Measurements from ENCODE around the gene SPECC1. TPM values are rescaled to one million over a fixed set of nuclear protein-coding genes. Genes with fewer than 3 reads are reported as not detected.
"Not testable (repeated sequence)": the region's sequence is repeated elsewhere in the genome, so short reads cannot be mapped to it uniquely, and the experiment has no call there.

The SPECC1 gene
- total RNA-seq, 1 donor, result 48.4 TPM

DNA sequence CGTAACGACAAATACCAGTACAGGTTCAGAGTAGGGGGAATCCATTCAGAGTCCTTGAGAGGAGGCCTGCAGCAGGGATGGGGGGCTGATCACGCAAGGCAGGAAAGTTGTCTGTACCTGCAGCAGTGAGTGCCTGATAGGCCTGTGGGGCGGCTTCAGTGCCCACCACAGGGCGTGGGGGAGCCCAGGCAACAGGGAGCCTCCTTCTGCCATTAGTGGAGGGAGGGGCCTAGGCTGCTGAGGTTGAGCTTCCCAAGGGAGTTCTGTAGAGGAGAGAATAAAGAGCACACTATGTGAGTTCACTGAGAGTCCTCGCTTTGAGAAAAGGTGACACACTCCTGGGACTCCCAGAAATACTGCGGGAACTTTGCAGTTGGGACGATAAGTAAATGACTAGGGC lies 134.6 kb downstream of the SPECC1 start:
- no peak overlapping the region for H3K4me3 ChIP-seq (ENCODE audit: low read length)
- H3K27me3 ChIP-seq (ENCODE audit: insufficient read depth, low read length), result no peaks in the 10 kb centered on the region

GRCh38 chr17:20145567-20145966 lies 136.4 kb downstream of the SPECC1 start:
- Histone ChIP-seq H3K27me3 (ENCODE audit: insufficient read depth, low read length) (no peaks in the 10 kb centered on the region), H3K9me3 (ENCODE audit: low read depth, low read length) (no peaks in the 10 kb centered on the region), H3K4me3 (ENCODE audit: low read length) (no peak overlapping the region), H3K4me1 (ENCODE audit: insufficient read depth, low read length) (no peaks in the 10 kb centered on the region)

More for the DNA sequence above, 134.6 kb downstream of the SPECC1 start:
- Histone ChIP-seq H3K4me1 (ENCODE audit: insufficient read depth, low read length) (no peaks in the 10 kb centered on the region), H3K9me3 (ENCODE audit: low read depth, low read length) (no peaks in the 10 kb centered on the region)

DNA sequence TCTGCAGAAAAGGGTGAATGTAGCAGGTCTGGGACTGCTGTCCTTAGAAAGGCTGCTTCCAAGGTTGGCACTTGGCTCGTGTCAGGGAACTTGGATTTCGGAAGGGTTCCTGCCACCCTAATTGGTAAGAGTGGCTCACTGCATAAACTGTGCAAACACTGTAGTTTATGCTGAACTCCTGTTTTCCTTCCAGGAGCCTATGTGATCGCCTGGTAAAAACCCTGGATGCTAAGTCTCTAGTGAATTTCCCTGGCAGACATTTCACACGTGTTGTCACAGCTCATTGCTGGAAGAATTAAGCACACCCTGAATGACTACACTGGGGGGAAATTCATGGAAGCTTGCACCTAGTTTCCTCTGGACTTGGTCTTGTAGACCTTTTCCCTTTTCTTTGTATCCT lies 140.1 kb downstream of the SPECC1 start:
- no peaks in the 10 kb centered on the region for H3K27me3 ChIP-seq (ENCODE audit: insufficient read depth, low read length)
- no peaks in the 10 kb centered on the region for H3K9me3 ChIP-seq (ENCODE audit: low read depth, low read length)
- H3K4me3 ChIP-seq (ENCODE audit: low read length), result no peak overlapping the region
- H3K4me1 ChIP-seq (ENCODE audit: insufficient read depth, low read length), result no peaks in the 10 kb centered on the region

DNA sequence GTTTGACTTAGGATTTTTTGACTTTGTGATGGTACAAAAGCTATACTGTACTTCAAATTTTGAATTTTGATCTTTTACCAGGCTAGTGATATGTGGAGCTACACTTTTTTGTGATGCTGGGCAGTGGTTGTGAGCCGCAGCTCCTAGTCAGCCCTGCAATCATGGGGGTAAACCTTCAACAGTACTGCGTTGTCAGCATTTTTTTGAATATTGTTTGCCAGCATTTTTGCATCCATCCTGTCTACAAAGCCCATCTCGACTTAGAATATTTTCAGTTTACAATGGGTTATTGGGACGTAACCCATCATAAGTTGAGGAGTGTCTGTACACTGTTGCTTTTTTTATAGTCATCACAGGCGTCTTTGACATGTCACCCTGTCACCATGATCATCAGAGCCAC lies 142.0 kb downstream of the SPECC1 start:
- H3K27me3 ChIP-seq (ENCODE audit: insufficient read depth, low read length), result no peaks in the 10 kb centered on the region
- no peaks in the 10 kb centered on the region for H3K9me3 ChIP-seq (ENCODE audit: low read depth, low read length)
- peaks cover 10% of the 10 kb centered on the region for H3K4me1 ChIP-seq (ENCODE audit: insufficient read depth, low read length)
- H3K4me3 ChIP-seq (ENCODE audit: low read length), result no peak overlapping the region

DNA sequence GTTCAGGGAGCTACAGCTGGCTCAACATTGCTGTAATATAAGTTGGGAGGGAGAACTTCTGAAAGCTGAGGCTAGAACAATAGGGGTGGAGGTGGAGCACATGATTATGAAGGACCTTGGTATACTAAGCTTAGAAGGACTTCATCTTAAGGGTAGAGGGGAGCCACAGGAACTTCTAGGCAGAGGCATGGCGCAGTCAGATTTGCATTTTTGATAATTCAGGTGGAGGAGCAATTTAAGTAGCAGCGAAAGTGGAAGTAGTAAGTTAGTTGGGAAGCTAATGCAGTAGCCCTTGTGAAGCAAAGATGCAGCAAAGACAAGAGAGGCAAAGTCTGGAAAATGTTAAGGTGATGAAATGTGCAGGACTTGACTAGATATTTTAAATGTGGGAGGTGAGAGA lies 144.1 kb downstream of the SPECC1 start:
- Histone ChIP-seq H3K4me3 (ENCODE audit: low read length) (no peak overlapping the region), H3K9me3 (ENCODE audit: low read depth, low read length) (no peaks in the 10 kb centered on the region), H3K4me1 (ENCODE audit: insufficient read depth, low read length) (peaks cover 20% of the 10 kb centered on the region), H3K27me3 (ENCODE audit: insufficient read depth, low read length) (no peaks in the 10 kb centered on the region)

- Histone ChIP-seq H3K27me3 (ENCODE audit: insufficient read depth, low read length) (no peaks in the 10 kb centered on the region), H3K4me3 (ENCODE audit: low read length) (no peak overlapping the region), H3K4me1 (ENCODE audit: insufficient read depth, low read length) (peaks cover 20% of the 10 kb centered on the region), H3K9me3 (ENCODE audit: low read depth, low read length) (no peaks in the 10 kb centered on the region)
Measured at GRCh38 chr17:20154286-20155000, 145.3 kb downstream of the SPECC1 start.

GRCh38 chr17:20155258-20156195 lies 146.4 kb downstream of the SPECC1 start:
- Histone ChIP-seq H3K4me1 (ENCODE audit: insufficient read depth, low read length) (peaks cover 20% of the 10 kb centered on the region), H3K27me3 (ENCODE audit: insufficient read depth, low read length) (no peaks in the 10 kb centered on the region), H3K4me3 (ENCODE audit: low read length) (peak overlapping the region; percentile 46), H3K9me3 (ENCODE audit: low read depth, low read length) (no peaks in the 10 kb centered on the region)

DNA sequence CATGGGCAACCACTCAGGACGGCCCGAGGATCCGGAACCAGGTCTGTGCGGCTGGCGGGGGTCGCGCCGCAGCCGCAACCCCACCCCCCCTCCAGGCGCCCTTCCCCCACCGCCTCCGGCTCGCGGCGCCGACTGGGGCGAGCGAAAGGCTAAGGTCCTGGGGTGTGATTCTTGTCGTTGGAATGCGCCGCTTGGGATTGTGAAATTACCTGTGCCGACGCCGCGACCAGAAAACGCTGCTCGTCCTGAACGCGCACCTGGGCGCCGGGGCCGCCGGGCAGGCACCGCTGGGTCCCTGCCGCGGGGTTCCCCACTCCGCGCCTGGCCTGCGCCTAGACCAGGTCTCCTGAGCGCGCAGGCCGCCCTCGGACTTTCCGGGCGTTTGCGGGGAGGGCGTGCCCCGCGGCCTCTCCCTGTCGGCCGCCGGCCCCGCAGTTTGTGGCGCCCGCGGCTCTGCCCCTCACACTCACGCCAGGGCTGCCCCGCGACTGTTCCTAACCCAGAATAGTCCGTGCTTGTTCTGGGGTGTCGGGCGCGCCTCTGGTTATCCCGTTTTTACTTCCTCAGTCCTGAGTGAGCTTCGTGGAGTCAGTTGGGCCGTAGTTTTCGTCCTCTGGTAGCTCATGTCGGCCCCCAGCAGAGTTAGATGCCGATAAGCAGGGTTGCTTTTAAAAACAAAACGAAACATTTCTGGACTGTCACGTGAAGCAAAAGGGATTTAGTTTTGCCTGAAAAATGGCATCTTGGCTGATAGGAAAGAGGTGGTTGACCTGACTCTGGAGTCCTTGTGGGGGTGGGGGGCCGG lies 147.2 kb downstream of the SPECC1 start:
- no peaks in the 10 kb centered on the region for H3K27me3 ChIP-seq (ENCODE audit: insufficient read depth, low read length)
- peaks cover 20% of the 10 kb centered on the region for H3K4me1 ChIP-seq (ENCODE audit: insufficient read depth, low read length)
- peak overlapping the region; percentile 46 for H3K4me3 ChIP-seq (ENCODE audit: low read length)
- no peaks in the 10 kb centered on the region for H3K9me3 ChIP-seq (ENCODE audit: low read depth, low read length)

GRCh38 chr17:20157001-20157310 lies 147.8 kb downstream of the SPECC1 start:
- Histone ChIP-seq H3K9me3 (ENCODE audit: low read depth, low read length) (no peaks in the 10 kb centered on the region), H3K4me3 (ENCODE audit: low read length) (no peak overlapping the region), H3K27me3 (ENCODE audit: insufficient read depth, low read length) (no peaks in the 10 kb centered on the region), H3K4me1 (ENCODE audit: insufficient read depth, low read length) (peaks cover 20% of the 10 kb centered on the region)

DNA sequence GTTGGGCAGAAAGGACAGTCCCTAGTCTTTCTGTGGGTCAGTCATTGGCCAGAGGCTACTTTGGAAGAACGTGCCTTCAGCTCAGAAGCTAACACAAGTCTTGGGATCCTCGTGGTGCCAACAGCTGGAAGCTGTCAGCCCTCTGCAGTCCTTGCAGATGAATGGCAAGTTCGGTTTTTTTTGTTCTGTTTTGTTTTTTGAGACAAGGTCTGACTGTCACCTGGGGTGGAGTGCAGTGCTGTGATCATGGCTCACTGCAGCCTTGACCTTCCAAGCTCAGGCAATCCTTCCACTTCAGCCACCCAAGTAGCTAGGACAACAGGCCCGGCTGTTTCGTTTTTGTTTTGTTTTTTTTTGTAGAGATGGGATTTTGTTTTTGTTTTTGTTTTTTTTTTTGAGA lies 149.4 kb downstream of the SPECC1 start:
- Histone ChIP-seq H3K4me1 (ENCODE audit: insufficient read depth, low read length) (peaks cover 20% of the 10 kb centered on the region), H3K9me3 (ENCODE audit: low read depth, low read length) (no peaks in the 10 kb centered on the region), H3K27me3 (ENCODE audit: insufficient read depth, low read length) (no peaks in the 10 kb centered on the region), H3K4me3 (ENCODE audit: low read length) (no peak overlapping the region)

DNA sequence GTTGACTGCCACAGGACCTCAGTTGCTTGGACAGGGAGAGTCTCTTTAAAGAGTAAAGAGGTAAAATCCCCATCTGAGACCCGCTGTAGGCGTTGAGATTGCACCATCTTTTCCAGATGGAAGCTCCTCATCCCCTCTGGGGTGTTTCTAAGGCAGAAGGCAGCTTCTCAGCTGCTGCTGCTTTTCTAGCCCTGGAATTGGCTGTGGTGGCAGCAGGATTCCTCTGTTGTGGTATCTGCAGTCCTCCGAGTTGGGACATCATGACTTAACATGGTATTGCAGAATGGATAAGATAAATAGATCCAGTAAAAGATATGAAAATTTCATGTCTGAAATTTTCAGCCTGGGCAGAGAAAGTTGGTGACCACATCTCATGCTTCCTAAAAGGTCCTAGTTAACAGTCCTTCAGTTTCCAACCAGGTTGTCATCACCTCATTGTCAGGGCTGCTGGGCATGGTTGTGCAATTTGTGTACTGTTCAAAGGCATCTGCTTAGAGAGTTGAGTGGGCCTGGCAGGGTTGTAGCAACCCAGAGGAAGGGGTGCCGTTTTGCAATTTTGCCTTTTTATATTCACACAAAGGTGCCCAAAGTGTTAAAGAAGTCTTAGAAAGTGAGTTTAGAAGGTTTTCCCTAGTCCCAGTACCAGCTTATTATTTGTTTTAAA lies 150.4 kb downstream of the SPECC1 start:
- H3K27me3 ChIP-seq (ENCODE audit: insufficient read depth, low read length), result no peaks in the 10 kb centered on the region
- H3K4me1 ChIP-seq (ENCODE audit: insufficient read depth, low read length), result peaks cover 20% of the 10 kb centered on the region
- H3K9me3 ChIP-seq (ENCODE audit: low read depth, low read length), result no peaks in the 10 kb centered on the region
- no peak overlapping the region for H3K4me3 ChIP-seq (ENCODE audit: low read length)

GRCh38 chr17:20165516-20165915 lies 156.4 kb downstream of the SPECC1 start:
- H3K9me3 ChIP-seq (ENCODE audit: low read depth, low read length); H3K4me3 ChIP-seq (ENCODE audit: low read length); H3K27me3 ChIP-seq (ENCODE audit: insufficient read depth, low read length); H3K4me1 ChIP-seq (ENCODE audit: insufficient read depth, low read length): not testable (repeated sequence)

- H3K9me3 ChIP-seq (ENCODE audit: low read depth, low read length), result no peaks in the 10 kb centered on the region
- H3K4me1 ChIP-seq (ENCODE audit: insufficient read depth, low read length), result no peaks in the 10 kb centered on the region
Measured at GRCh38 chr17:20170085-20170484, 160.9 kb downstream of the SPECC1 start.

DNA sequence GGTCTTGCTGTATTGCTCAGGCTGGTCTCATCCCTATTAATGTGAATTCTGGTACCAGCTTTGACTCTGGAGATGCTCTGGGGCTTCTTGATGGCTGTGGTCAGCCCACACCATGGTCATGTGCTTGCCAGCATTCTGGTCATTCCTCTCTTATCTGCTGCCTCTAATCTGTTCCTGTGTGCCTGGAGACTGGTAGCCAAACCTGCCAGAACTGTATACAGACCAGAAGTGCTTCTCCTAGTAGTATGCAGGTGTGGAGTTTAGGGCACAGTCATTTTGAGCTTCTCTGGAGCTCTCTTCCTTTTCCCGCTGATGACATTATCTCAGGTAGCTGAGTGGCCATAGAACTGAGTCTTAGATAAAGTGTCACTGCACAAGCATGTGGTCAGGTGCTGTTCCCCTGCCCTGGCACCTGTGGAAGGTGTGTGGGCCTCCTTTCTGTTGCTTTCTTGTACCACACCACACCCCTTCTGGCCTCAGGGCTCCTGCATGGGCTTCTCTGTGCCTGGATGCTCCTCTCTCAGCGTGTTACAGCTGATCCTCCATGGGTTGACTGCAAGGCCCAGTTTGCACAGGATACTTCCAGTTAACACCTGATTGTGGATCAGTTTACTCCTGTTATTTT lies 162.7 kb downstream of the SPECC1 start:
- Histone ChIP-seq H3K9me3 (ENCODE audit: low read depth, low read length) (no peaks in the 10 kb centered on the region), H3K4me3 (ENCODE audit: low read length) (no peak overlapping the region), H3K4me1 (ENCODE audit: insufficient read depth, low read length) (no peaks in the 10 kb centered on the region), H3K27me3 (ENCODE audit: insufficient read depth, low read length) (no peaks in the 10 kb centered on the region)

More at GRCh38 chr17:20170085-20170484, 160.9 kb downstream of the SPECC1 start:
- no peaks in the 10 kb centered on the region for H3K27me3 ChIP-seq (ENCODE audit: insufficient read depth, low read length)
- no peak overlapping the region for H3K4me3 ChIP-seq (ENCODE audit: low read length)

Measured in mononuclear cell (primary cell).